Glutamatergic neuron (in vitro differentiated cells): ENCODE data around the gene CTLA4. TPM values are rescaled to one million over a fixed set of nuclear protein-coding genes. Genes with fewer than 3 reads are reported as not detected.

Experiments used
- DNase-seq: peaks from one replicate; pipeline ENCODE4 v3.0.0; 2022
- H3K27ac Mint-ChIP-seq: one replicate; pipeline ENCODE4 v1.8.0; 2020; ENCODE audit warnings: mild to moderate bottlenecking, mixed read lengths, inconsistent platforms; ENCODE audit not compliant: unreplicated experiment
- H3K27me3 Mint-ChIP-seq: one replicate; pipeline ENCODE4 v1.8.0; 2020; ENCODE audit warnings: mild to moderate bottlenecking, moderate library complexity, mixed read lengths, inconsistent platforms; ENCODE audit not compliant: unreplicated experiment
- H3K36me3 Mint-ChIP-seq: one replicate; pipeline ENCODE4 v1.8.0; 2020; ENCODE audit warnings: mild to moderate bottlenecking, mixed read lengths, inconsistent platforms; ENCODE audit not compliant: unreplicated experiment
- H3K4me1 Mint-ChIP-seq: one replicate; pipeline ENCODE4 v1.8.0; 2020; ENCODE audit warnings: mild to moderate bottlenecking, low read depth, mixed read lengths, inconsistent platforms; ENCODE audit not compliant: unreplicated experiment
- H3K4me3 Mint-ChIP-seq: one replicate; pipeline ENCODE4 v1.8.0; 2020; ENCODE audit warnings: mild to moderate bottlenecking, mixed read lengths, inconsistent platforms; ENCODE audit not compliant: unreplicated experiment
- H3K9me3 Mint-ChIP-seq: one replicate; pipeline ENCODE4 v1.8.0; 2020; ENCODE audit warnings: mild to moderate bottlenecking, moderate library complexity, mixed read lengths, inconsistent platforms; ENCODE audit not compliant: unreplicated experiment
- total RNA-seq: library from RNA; stranded (reverse); fragmentation: NEBNext Ultra II Directional; extraction: Animal tissue kit (Norgen Biotek cat#: 25700); gene quantifications from one replicate; pipeline ENCODE4 v1.2.1, GENCODE V29; 2021; ENCODE audit not compliant: unreplicated experiment
- TF ChIP-seq, protein P1 (sequence below): fragments of 200-600 bp; sonication (generic); IDR thresholded peaks from one replicate; pipeline ENCODE4 v1.5.0; 2021; ENCODE audit not compliant: partially characterized antibody, unreplicated experiment

CTLA4 gene
- total RNA-seq, 1 donor from 2014 or later = not detected

DNA sequence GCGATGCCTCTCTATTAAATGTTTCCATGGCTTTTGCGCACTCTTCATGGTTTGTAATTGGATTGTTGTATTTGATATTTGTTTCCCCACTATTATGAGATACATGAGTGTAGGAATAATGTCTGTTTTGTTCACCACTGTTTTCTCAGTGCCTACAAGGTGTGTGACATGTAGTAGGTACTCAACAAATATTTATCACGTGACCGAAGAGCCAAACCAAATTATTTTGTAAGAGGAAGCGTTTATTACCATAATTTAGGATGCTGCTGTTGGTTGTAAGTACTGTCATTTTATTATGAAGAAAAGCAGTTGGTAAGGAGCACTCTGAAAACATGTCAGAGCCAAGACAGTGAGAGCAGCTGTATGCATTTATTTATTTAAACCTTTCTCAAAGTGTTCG lies 32.2 kb upstream of the CTLA4 start:
- no peak for DNase-seq
- Mint-ChIP-seq H3K36me3 (no peaks in the 10 kb centered on the region), H3K9me3 (no peaks in the 10 kb centered on the region), H3K4me3 (no peak overlapping the region), H3K27me3 (no peaks in the 10 kb centered on the region), H3K4me1 (no peaks in the 10 kb centered on the region), H3K27ac (no peak overlapping the region)
- TF ChIP-seq, protein P1, sequence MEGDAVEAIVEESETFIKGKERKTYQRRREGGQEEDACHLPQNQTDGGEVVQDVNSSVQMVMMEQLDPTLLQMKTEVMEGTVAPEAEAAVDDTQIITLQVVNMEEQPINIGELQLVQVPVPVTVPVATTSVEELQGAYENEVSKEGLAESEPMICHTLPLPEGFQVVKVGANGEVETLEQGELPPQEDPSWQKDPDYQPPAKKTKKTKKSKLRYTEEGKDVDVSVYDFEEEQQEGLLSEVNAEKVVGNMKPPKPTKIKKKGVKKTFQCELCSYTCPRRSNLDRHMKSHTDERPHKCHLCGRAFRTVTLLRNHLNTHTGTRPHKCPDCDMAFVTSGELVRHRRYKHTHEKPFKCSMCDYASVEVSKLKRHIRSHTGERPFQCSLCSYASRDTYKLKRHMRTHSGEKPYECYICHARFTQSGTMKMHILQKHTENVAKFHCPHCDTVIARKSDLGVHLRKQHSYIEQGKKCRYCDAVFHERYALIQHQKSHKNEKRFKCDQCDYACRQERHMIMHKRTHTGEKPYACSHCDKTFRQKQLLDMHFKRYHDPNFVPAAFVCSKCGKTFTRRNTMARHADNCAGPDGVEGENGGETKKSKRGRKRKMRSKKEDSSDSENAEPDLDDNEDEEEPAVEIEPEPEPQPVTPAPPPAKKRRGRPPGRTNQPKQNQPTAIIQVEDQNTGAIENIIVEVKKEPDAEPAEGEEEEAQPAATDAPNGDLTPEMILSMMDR = no peak

DNA sequence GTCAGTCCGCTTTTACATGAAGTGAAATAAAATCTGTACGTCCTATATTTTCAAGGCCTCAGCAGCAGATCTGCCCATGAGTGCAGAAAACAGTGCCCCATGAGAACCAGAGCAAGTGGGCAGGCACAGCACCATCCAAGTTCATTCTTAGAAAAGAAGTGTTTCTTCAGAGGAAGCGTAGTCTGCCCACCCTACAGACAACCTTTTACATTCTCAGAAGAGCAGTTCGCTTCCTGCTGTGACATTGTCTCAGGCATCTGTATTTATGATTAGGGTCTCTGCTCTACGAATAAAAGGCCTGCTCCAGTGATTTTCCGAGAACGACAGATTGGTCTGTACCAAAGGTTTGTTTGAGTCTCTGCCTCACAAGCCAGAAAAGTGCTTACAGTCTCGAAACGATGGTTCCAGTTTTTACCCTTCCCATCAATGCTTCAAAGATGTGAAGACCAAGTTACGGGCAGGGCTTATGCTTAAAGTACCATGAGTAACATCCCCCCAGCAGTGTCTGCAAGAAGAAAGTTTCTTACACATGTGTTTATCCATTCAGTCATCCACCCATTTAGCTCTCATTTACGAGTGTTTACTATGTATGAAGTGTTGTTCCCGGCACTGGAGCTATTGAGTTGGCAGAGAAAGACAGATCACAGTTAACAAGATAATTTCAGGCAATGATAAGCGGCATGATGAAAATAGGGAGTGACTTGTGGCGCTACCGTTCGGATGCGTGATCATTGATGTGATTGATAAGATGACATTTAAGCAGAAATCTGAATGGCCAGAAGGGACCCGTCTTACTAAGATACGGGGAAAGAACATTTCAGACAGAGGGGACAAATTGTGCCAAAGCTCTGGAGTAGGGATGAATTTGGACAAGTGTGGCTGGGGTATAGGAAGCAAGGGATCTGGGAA lies 31.4 kb upstream of the CTLA4 start:
- Mint-ChIP-seq H3K4me3 (no peak overlapping the region), H3K4me1 (no peaks in the 10 kb centered on the region), H3K27ac (no peak overlapping the region), H3K27me3 (no peaks in the 10 kb centered on the region), H3K36me3 (no peaks in the 10 kb centered on the region), H3K9me3 (no peaks in the 10 kb centered on the region)
- no peak for DNase-seq
- TF ChIP-seq, protein P1 = no peak

DNA sequence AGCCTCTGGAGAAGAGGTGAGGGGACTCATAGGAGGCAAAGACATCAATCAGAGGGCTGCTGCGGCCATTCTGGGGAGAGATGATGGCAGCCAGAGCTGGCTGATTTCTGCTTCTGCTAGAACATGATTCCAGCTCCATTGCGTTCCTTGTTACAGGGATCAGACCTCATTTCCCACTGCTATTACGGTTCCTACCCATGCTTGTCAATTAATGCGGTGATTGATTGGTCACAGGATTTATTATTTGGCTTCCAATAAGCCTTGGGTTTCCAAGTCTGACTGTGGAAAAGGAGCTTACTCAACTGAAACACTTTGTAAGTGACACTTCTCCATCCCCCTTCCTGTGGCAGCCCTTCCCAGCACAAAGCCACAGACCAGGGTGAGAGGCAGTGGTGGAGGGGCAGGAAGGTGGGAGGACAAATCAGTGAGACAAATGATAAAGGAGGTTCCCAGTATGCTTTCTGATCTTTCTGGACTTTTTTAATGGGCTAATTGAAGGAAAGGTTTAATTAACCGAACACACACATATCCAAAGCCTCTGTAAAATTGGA lies 26.8 kb upstream of the CTLA4 start:
- Mint-ChIP-seq H3K27ac (no peak overlapping the region), H3K9me3 (no peaks in the 10 kb centered on the region), H3K4me3 (no peak overlapping the region), H3K27me3 (peaks cover 2% of the 10 kb centered on the region), H3K4me1 (no peaks in the 10 kb centered on the region), H3K36me3 (no peaks in the 10 kb centered on the region)
- TF ChIP-seq, protein P1 = no peak
- DNase-seq = no peak

DNA sequence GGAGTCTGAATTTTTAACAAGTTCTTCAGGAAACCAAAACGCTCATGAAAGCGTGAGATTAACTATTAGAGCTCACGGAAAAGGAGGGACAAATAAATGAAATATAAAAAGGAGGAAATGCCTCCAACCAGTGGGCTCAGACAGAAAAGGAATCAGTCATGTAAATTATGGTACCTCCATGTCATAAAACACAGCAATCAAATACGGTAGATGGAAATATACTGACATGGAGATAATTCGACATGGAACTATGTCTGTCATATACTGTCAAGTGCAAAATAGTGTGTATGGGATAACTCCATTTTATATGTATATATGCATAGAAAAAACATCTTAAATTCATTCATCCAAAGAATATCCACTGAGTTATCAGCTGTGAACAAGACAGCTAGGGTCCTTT lies 25.9 kb upstream of the CTLA4 start:
- Mint-ChIP-seq H3K9me3 (peaks cover 1% of the 10 kb centered on the region), H3K27ac (no peak overlapping the region), H3K4me1 (no peaks in the 10 kb centered on the region), H3K27me3 (peaks cover 2% of the 10 kb centered on the region), H3K36me3 (no peaks in the 10 kb centered on the region), H3K4me3 (no peak overlapping the region)
- DNase-seq = no peak
- TF ChIP-seq, protein P1 = no peak

DNA sequence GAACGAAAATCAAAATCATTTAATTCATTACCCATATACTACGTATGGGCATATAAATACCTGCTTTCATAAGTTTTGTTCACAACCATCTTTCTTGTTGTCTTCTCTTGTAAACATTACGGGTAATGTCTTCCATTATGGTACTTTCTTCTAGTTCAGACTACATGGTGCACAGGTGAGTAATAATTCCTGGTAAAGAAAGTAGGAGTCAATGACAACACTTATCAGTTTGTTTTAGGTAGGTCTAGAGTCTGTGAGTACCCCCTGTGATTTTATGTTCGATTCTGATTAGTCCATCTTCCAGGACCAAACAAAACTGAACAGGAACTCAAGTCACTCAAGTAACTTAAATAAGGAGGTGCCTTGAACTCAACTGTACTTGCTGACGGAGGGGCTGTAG lies 25.2 kb upstream of the CTLA4 start:
- H3K4me1 Mint-ChIP-seq = no peaks in the 10 kb centered on the region
- DNase-seq = no peak
- no peak overlapping the region for H3K4me3 Mint-ChIP-seq
- TF ChIP-seq, protein P1 = no peak
- H3K27ac Mint-ChIP-seq = no peak overlapping the region
- H3K27me3 Mint-ChIP-seq = peaks cover 2% of the 10 kb centered on the region
- H3K9me3 Mint-ChIP-seq = peaks cover 1% of the 10 kb centered on the region
- no peaks in the 10 kb centered on the region for H3K36me3 Mint-ChIP-seq
